Mucosa of descending colon (tissue), 3 donors: Measurements from ENCODE around the gene TSPAN15. TPM values are rescaled to one million over a fixed set of nuclear protein-coding genes. Genes with fewer than 3 reads are reported as not detected.

Experiments
- ATAC-seq: fragments of 200-7000 bp; cut with Tn5 transposase; one replicate; pipeline ENCODE4 v1.9.1; 2020; ENCODE audit warnings: mild to moderate bottlenecking, moderate library complexity
- DNase-seq, 3 donors: peaks; one replicate each; pipeline ENCODE4 v3.0.0-alpha.2; 2020
- H3K36me3 ChIP-seq: fragments of 200-600 bp; one replicate; pipeline ENCODE4 v1.8.0; 2021; ENCODE audit warnings: low read depth, mild to moderate bottlenecking
- H3K4me1 ChIP-seq: fragments of 200-600 bp; one replicate; pipeline ENCODE4 v1.8.0; 2021; ENCODE audit warnings: low read depth, mild to moderate bottlenecking
- H3K4me3 ChIP-seq: fragments of 200-600 bp; one replicate; pipeline ENCODE4 v1.8.0; 2021; ENCODE audit warnings: mild to moderate bottlenecking
- H3K9me3 ChIP-seq: fragments of 200-600 bp; one replicate; pipeline ENCODE4 v1.8.0; 2021; ENCODE audit warnings: mild to moderate bottlenecking
- CTCF ChIP-seq: fragments of 200-600 bp; IDR thresholded peaks from one replicate; pipeline ENCODE4 v1.8.0; 2022; ENCODE audit warnings: antibody characterized with exemption, mild to moderate bottlenecking
- intact Hi-C, 2 donors: fragments of 100-400 bp; cut with DNase I in 1 of 2; cut with micrococcal nuclease in 1 of 2; formaldehyde crosslinking; loops; one replicate each; pipeline versions ENCODE4 v1.11.0 to v1.11.1; 2022; cut with DNase I, micrococcal nuclease
- total RNA-seq, 3 donors: library from RNA; stranded (reverse); fragmentation: NEBNext Ultra II Directional in 2 of 3; extraction: Animal tissue kit (Norgen Biotek cat#: 25700) in 2 of 3; gene quantifications; one replicate each; pipeline versions ENCODE4 v1.2.1 to v1.2.4, GENCODE V29; 2021 to 2023
- donor health status: DM: no; HTN: no; CAD: no; lungs with moderate emphysema.
- donor health status: DM: no; HTN: no; CAD: no.
- donor health status: DM: no; HTN: yes; CAD: no.

TSPAN15 gene
- total RNA-seq, 3 donors from 2014 or later: 118 to 183 (median 139) TPM

GRCh38 chr10:69460576-69461242, 9.4 kb downstream of the TSPAN15 start:
- Histone ChIP-seq H3K4me1 (peaks cover 57% of the 10 kb centered on the region), H3K36me3 (no peaks in the 10 kb centered on the region), H3K9me3 (no peaks in the 10 kb centered on the region), H3K4me3 (no peak overlapping the region)
- ATAC-seq (no peak), DNase-seq (no peak)
- no peak for TF ChIP-seq CTCF
- intact Hi-C loops: no loop called here

- Histone ChIP-seq H3K4me3 (no peak overlapping the region), H3K9me3 (no peaks in the 10 kb centered on the region), H3K4me1 (peaks cover 52% of the 10 kb centered on the region), H3K36me3 (no peaks in the 10 kb centered on the region)
- no peak for TF ChIP-seq CTCF
- intact Hi-C loops: no loop called here
- no peak for ATAC-seq
- no peak for DNase-seq
Observed at GRCh38 chr10:69461243-69462025, 10.2 kb downstream of the TSPAN15 start.

GRCh38 chr10:69463886-69464285, 12.6 kb downstream of the TSPAN15 start:
- no peaks in the 10 kb centered on the region for H3K9me3 ChIP-seq
- no peaks in the 10 kb centered on the region for H3K36me3 ChIP-seq
- intact Hi-C loops: no loop called here
- ATAC-seq: no peak
- no peak for TF ChIP-seq CTCF
- no peak overlapping the region for H3K4me3 ChIP-seq
- peak in 1 of 3 donors; percentile 20 for DNase-seq
- peaks cover 35% of the 10 kb centered on the region for H3K4me1 ChIP-seq

- DNase-seq (no peak), ATAC-seq (peak; percentile 5)
- Histone ChIP-seq H3K9me3 (no peaks in the 10 kb centered on the region), H3K4me1 (peaks cover 30% of the 10 kb centered on the region), H3K36me3 (no peaks in the 10 kb centered on the region), H3K4me3 (no peak overlapping the region)
- intact Hi-C loops: no loop called here
- no peak for TF ChIP-seq CTCF
Observed at GRCh38 chr10:69464401-69464800, 13.1 kb downstream of the TSPAN15 start.

- no peak for TF ChIP-seq CTCF
- H3K4me3 ChIP-seq: no peak overlapping the region
- peak; percentile 86 for ATAC-seq
- intact Hi-C loops: no loop called here
- H3K36me3 ChIP-seq: no peaks in the 10 kb centered on the region
- H3K9me3 ChIP-seq: no peaks in the 10 kb centered on the region
- peak in 2 of 3 donors; percentile 57 for DNase-seq
- H3K4me1 ChIP-seq: peaks cover 25% of the 10 kb centered on the region
Observed at GRCh38 chr10:69464801-69465401, 13.6 kb downstream of the TSPAN15 start.
